Kidney tubule cell (primary cell): ENCODE data around the gene CAB39.
"Not testable (repeated sequence)": the region's sequence is repeated elsewhere in the genome, so short reads cannot be mapped to it uniquely, and the experiment has no call there.

Experiments
- DNase-seq: peaks from one replicate; pipeline ENCODE4 v3.0.0-alpha.2; 2018; ENCODE audit warnings: low spot score

The CAB39 gene

GRCh38 chr2:230715201-230715600 is 2.6 kb downstream of the CAB39 start:
- no peak for DNase-seq

- no peak for DNase-seq
Observed at GRCh38 chr2:230716588-230716987, 3.9 kb downstream of the CAB39 start.

DNA sequence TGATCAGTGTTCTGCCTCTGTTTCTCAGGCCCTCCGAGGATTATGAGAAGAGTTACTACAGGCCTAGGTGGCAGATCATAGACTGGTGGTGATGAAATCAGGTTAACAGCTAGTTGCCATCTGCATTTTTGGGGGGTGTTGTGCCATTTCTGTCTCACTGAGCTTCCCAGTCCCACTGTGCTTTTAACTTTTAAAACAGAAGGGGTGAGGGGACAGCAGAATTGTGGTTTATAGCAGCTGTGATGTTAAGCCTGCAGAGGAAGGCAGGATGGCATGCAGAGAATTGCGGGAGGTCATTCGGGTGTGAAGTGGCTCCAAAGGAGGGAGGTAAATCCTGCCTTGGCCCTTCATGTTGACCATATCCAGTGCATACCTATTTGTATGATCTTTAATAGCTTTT is 5.0 kb downstream of the CAB39 start:
- peak; percentile 74 for DNase-seq

GRCh38 chr2:230719340-230719739 is 6.7 kb downstream of the CAB39 start:
- DNase-seq: no peak

DNA sequence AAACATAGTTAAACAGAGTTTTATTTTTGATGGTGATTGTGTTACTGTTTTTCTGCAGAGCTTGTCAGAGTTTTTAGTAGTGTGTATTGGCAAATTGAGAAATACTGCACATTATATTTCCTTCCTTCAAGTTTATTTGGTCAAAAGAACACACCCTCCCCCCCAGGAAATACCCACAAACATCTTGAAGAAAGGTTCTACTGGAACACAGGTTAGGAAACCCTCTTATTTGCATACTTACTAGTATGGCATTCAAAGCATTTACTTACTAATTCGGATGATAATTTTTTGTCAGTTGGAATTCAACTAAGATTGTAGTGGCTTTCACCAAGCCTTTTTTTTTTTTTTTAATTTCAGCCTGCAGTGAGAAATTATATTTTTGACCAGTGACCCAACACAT is 9.1 kb downstream of the CAB39 start:
- no peak for DNase-seq

DNA sequence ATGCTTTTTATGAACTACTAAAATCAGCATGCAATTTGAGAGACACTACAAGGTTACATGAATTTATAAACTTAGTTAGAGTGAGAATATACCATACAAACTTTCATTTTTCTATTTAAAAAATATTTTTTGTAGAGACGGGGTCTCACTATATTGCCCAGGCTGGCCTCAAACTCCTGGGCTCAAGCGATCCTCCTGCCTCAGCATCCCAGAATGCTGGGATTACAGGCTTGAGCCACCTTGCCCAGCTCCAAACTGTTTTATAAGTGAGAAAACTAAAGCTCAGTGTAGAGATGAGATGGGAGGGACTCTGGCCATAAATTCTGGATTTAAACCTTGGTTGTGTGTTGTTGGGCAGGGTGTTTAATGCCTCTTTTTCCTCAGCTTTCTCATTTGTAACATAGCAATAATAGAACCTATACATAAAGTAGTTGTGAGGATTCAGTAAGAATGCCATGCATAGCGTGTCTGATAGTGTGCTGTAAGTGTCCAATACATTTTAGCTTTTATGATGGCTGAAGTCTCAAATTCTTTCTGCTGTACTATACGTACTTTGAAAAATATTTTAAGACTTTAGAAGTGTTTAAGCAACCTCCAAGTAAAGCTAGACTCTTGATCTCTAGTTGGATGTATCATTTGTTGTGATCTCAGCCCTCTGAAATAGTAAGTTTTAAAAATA is 9.7 kb downstream of the CAB39 start:
- no peak for DNase-seq

GRCh38 chr2:230723363-230723762 is 10.7 kb downstream of the CAB39 start:
- DNase-seq: no peak

GRCh38 chr2:230724957-230725356 is 12.3 kb downstream of the CAB39 start:
- not testable (repeated sequence) for DNase-seq

DNA sequence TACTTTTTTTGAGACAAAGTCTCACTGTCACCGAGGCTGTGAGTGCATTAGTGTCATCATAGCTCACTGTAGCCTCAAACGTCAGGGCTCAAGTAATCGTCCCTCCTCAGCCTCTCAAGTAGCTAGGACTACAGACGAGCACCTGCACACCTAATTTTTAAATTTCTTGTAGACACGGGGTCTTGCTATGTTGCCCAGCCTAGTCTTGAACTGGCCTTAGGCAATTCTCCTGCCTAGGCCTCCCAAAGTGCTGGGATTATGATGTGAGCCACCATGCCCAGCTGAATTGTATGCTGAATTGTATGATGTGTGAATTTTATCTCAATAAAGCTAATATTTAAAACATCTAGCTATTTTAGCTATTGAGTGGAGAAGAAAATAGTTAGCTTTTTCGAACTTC is 18.9 kb downstream of the CAB39 start:
- no peak for DNase-seq

DNA sequence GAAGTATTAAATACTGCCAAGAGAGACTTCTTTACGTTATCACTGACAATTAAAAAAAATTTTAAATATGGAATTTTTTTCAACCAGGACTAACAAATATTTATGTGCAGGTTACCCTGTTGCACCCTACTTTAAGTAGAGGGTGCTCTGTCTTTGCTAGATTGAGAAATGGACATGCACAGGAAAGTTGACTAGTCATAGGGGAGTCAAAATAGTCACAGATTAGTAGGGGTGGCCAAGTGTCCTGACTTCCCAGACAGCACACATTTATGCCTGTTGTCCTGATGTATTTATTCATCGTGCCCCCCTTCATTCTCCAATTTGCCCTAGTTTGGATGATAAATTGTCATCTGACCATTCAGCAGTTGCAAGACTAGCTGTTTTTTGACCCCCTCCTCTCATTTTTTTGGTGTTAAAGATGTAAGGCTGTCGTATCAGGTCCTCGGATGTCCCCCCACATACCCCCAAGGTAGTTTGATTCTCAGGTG is 20.3 kb downstream of the CAB39 start:
- DNase-seq: no peak

DNA sequence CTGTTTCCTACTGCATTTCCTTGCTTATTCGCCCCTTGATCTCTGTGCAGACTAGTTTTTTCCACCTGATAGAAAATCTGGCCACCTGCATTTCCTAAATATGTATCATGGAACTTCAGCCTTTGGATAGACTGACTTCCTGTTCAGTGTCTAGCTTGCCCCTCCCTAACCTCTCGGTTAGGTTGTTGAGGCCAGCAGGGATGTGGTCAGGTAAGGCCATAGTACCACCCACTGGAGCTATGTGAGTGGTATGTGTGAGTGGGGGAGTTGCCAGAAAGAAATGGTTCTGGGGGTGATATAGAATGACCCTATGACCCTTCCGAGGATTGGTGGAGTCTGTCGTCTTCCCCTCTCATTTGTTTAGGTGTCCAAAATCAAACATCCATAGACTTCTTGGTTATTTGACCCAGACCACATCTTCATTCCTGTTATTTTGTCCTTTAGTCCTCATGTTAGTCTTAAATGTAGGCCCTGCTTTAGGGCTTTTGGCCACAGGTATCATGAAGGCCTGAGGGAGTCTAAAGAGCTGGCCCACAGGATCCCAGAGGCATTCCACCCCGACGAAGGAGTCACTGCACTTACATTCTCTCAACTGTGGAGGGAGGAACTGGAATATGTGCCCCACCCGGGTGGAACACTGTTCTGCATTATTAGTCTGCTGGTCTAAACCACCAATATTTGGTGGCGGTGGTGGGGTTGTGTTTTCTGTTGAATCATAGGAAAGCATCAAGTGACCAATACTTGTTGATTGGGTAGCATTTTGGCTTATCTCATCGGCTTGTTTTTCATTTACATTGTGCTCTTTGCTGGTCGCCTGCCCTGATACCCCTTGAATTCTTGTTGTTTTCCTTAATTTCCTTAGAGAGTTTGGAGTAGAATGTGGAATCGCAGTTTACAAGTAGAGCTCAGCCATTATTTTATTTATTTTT is 21.9 kb downstream of the CAB39 start:
- peak; percentile 39 for DNase-seq

DNA sequence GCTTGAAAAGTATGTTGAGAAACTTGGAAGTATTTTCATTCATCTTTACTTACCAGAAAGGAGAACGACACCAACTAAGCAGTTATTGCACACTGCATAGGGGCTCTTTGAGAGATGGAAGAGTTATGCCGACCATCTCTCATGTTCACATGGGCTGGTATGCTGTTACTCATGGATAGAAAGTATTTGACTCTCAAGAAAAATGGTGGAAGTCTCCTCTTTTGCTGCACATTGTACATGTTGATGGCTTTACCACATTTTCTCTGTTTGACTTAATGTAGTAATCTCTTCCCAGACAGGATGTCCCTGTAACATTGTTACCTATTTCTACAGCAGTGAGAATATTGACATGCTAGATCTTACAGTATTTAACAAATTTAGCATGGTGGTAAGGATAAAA is 23.2 kb downstream of the CAB39 start:
- no peak for DNase-seq

DNA sequence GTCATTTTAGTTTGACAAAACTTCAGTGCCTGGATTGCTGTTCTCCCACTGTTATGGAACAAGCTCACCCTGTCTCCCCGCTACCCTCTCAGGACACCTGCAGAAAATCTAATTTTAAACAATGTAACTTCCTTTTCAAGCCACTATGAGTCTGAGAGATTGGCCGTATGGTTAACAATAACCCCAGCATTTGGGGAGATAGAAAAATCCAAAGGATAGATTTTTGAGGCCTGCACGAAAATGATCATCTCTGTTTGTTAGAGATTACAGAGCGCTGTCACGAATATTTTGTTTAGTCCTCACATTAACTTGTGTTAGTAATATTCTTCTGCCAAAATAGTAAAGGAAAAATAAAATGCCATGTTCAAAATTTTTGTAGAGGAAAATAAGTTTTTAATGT is 24.7 kb downstream of the CAB39 start:
- DNase-seq: no peak

DNA sequence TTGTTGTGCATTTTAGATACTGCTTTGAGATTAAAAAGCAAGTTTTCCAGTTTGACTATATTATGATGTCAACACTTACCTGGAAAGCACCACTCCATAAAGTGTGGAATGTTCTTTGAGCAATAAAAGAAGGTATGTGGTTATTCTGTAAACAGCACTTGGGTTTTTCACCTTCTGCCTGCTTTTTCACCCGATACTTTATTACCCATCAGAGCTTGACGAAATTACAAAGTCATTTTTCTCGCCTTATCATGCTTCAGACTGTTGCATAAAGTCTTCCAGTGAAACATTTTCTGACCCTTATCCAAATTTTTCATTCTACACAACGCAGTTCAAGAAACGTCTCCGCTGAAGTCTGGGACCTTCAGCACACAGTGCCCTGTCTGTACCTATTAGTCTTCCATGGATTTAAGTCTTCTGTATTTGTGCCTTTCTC is 25.2 kb downstream of the CAB39 start:
- peak; percentile 69 for DNase-seq

GRCh38 chr2:230738391-230738811 is 25.8 kb downstream of the CAB39 start:
- peak; percentile 21 for DNase-seq

- no peak for DNase-seq
Observed at GRCh38 chr2:230738924-230739323, 26.3 kb downstream of the CAB39 start.

GRCh38 chr2:230739961-230740360 is 27.3 kb downstream of the CAB39 start:
- DNase-seq: no peak

- DNase-seq: no peak
Observed at GRCh38 chr2:230742781-230743180, 30.1 kb downstream of the CAB39 start.

DNA sequence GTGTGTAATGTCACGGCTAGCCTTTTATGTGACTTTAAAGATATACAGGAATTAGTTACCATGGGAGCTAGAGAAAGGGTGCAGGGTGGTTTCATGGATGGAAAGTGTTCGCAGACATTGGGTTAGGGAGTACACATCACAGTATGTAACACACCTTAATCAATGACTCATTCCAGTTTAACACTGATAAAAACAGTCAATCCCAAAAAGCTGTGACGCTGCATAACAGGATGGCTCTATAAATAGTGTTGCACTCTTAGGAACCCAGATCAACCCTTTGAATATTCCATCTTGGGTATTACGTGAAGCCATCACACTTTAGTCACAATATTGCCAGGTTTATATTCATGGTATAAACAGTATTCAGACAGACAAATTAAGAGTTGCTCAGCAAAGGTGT is 33.6 kb downstream of the CAB39 start:
- DNase-seq: no peak

- DNase-seq: peak; percentile 21
Observed at GRCh38 chr2:230748087-230748486, 35.4 kb downstream of the CAB39 start.

DNA sequence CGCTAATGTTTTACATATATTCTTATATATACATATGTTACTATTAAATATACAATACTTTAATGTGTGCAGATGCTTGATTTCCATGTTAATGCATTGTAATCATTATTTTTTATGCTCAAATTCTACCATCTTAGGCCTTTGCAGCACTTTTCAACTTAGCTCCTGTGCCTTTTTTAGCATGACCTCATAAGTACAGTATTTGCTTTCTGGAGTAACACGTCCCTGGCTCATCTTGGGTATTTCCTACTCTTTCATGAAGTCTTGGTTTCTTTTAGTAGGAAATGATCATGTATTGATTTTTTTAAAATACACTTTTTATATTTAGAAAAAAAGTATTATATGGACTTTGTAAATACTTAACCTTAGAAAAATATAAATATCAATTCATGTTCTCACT is 36.5 kb downstream of the CAB39 start:
- DNase-seq: peak; percentile 43

DNA sequence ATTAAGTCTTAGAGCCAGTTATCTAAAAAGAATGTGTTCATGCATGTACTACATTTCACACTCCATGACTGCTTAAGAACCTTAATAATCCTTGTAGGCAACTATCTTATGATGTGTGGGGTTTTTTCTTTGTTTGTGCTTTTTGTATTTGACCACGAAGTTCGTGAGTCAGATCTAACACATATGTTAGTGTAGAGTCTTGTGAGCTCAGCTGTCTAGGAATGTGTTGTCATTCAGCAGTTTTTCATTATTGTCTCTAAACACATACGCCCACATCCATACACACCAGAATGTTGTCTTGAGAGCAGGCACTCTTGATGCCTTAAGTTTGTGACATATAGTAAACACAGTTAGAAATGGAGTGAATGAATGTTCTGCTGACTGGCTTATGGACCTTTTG is 38.4 kb downstream of the CAB39 start:
- peak; percentile 76 for DNase-seq

DNA sequence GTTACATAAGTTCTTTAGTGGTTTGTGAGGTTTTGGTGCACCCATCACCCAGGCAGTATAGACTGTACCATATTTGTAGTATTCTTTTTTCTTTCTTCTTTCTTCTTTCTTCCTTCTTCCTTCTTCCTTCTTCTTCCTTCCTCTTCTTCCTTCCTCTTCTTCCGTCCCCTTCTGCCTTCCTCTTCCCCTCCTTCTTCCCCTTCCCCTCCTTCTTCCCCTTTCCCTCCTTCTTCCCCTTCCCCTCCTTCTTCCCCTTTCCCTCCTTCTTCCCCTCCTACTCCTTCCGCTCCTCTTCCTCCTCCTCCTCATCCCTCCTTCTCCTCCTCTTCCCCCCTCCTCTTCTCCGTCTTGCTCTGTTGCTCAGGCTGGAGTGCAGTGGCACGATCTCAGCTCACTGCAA is 41.6 kb downstream of the CAB39 start:
- DNase-seq: no peak
